Astrocyte (in vitro differentiated cells and primary cell): ENCODE data around the gene SCAMP5.

ENCODE experiments used
- EZH2 ChIP-seq: IDR thresholded peaks from 2 replicates; pipeline ENCODE4 v1.6.1; 2012; ENCODE audit warnings: mild to moderate bottlenecking, low read length, inconsistent platforms; ENCODE audit not compliant: insufficient read depth
- TF ChIP-seq, protein P1 (sequence below): IDR thresholded peaks from 2 replicates; pipeline ENCODE4 v1.5.1; 2011; ENCODE audit warnings: low read depth, mild to moderate bottlenecking, inconsistent platforms, low read length, moderate library complexity; ENCODE audit not compliant: insufficient read depth

GRCh38 chr15:75053748-75054125 is 58.4 kb downstream of the SCAMP5 start:
- TF ChIP-seq, protein P1, sequence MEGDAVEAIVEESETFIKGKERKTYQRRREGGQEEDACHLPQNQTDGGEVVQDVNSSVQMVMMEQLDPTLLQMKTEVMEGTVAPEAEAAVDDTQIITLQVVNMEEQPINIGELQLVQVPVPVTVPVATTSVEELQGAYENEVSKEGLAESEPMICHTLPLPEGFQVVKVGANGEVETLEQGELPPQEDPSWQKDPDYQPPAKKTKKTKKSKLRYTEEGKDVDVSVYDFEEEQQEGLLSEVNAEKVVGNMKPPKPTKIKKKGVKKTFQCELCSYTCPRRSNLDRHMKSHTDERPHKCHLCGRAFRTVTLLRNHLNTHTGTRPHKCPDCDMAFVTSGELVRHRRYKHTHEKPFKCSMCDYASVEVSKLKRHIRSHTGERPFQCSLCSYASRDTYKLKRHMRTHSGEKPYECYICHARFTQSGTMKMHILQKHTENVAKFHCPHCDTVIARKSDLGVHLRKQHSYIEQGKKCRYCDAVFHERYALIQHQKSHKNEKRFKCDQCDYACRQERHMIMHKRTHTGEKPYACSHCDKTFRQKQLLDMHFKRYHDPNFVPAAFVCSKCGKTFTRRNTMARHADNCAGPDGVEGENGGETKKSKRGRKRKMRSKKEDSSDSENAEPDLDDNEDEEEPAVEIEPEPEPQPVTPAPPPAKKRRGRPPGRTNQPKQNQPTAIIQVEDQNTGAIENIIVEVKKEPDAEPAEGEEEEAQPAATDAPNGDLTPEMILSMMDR, result no peak
- no peak for TF ChIP-seq EZH2
